Keratinocyte (primary cell): ENCODE data around the gene KMO. TPM values are rescaled to one million over a fixed set of nuclear protein-coding genes. Genes with fewer than 3 reads are reported as not detected.

Experiments used
- DNase-seq: peaks from one replicate; pipeline ENCODE4 v3.0.0-alpha.2; 2011; ENCODE audit warnings: low read depth, missing footprints, low spot score
- FAIRE-seq: peaks from 2 replicates; lab custom pipeline; 2011; peaks lifted over from hg19 to GRCh38; lab: Jason Lieb, UNC
- H2AFZ ChIP-seq: 2 replicates; pipeline ENCODE4 v1.6.0; 2012; ENCODE audit warnings: low read length, control low read depth, inconsistent platforms; ENCODE audit not compliant: control insufficient read depth
- H3K27ac ChIP-seq: 2 replicates; pipeline ENCODE4 v1.5.1; 2011; ENCODE audit warnings: low read length; ENCODE audit not compliant: control insufficient read depth, insufficient read depth
- H3K27me3 ChIP-seq: 3 replicates; pipeline ENCODE4 v1.6.0; 2011; ENCODE audit warnings: low read length; ENCODE audit not compliant: control insufficient read depth, insufficient read depth; ENCODE audit errors: extremely low read depth
- H3K36me3 ChIP-seq, 2 experiments: 2 replicates in 1 of 2; 3 replicates in 1 of 2; pipeline ENCODE4 v1.5.1; 2011; ENCODE audit warnings: low read length in 2 of 2, mild to moderate bottlenecking in 1 of 2; ENCODE audit not compliant: control insufficient read depth in 2 of 2, insufficient read depth in 2 of 2; ENCODE audit errors: extremely low read depth in 1 of 2
- H3K4me1 ChIP-seq: 3 replicates; pipeline ENCODE4 v1.5.1; 2011; ENCODE audit warnings: low read length; ENCODE audit not compliant: control insufficient read depth, insufficient read depth; ENCODE audit errors: extremely low read depth
- H3K4me2 ChIP-seq: 3 replicates; pipeline ENCODE4 v1.6.0; 2011; ENCODE audit warnings: low read depth, low read length; ENCODE audit not compliant: control insufficient read depth, insufficient read depth; ENCODE audit errors: extremely low read depth
- H3K4me3 ChIP-seq, 3 experiments: fragments of 200-600 bp in 1 of 3; sonication (generic) in 1 of 3; 2 replicates in 2 of 3; 3 replicates in 1 of 3; pipeline ENCODE4 v1.5.1; 2011 to 2016; ENCODE audit warnings: low read length in 3 of 3, mild to moderate bottlenecking in 3 of 3, control low read depth in 2 of 3, inconsistent platforms in 1 of 3, low read depth in 1 of 3, mixed read lengths in 1 of 3, mixed run types in 1 of 3, moderate library complexity in 1 of 3; ENCODE audit not compliant: control insufficient read depth in 2 of 3, insufficient read depth in 2 of 3; ENCODE audit errors: extremely low read depth in 1 of 3
- H3K79me2 ChIP-seq: 2 replicates; pipeline ENCODE4 v1.6.0; 2012; ENCODE audit warnings: low read length; ENCODE audit not compliant: control insufficient read depth, insufficient read depth
- H3K9ac ChIP-seq: 3 replicates; pipeline ENCODE4 v1.6.0; 2011; ENCODE audit warnings: low read length; ENCODE audit not compliant: control insufficient read depth, insufficient read depth; ENCODE audit errors: extremely low read depth
- H3K9me1 ChIP-seq: 3 replicates; pipeline ENCODE4 v1.6.0; 2011; ENCODE audit warnings: low read length; ENCODE audit not compliant: control insufficient read depth, insufficient read depth; ENCODE audit errors: extremely low read depth
- H3K9me3 ChIP-seq: 2 replicates; pipeline ENCODE4 v1.5.1; 2012; ENCODE audit warnings: low read depth, low read length; ENCODE audit not compliant: control insufficient read depth
- H4K20me1 ChIP-seq: 3 replicates; pipeline ENCODE4 v1.6.0; 2011; ENCODE audit warnings: low read length; ENCODE audit not compliant: control insufficient read depth, insufficient read depth; ENCODE audit errors: extremely low read depth
- CTCF ChIP-seq, 3 experiments: IDR thresholded peaks in 1 of 3; conservative IDR thresholded peaks in 1 of 3; optimal IDR thresholded peaks in 1 of 3; 2 replicates in 2 of 3; 3 replicates in 1 of 3; pipeline versions ENCODE3 to v1.5.1; 2011; ENCODE audit warnings: low read length in 3 of 3, mild to moderate bottlenecking in 3 of 3, moderate library complexity in 2 of 3, control low read depth in 1 of 3, inconsistent platforms in 1 of 3; ENCODE audit not compliant: insufficient read depth in 2 of 3; ENCODE audit errors: extremely low read depth in 1 of 3
- EZH2 ChIP-seq: IDR thresholded peaks from one replicate; pipeline ENCODE4 v1.6.1; 2012; ENCODE audit warnings: inconsistent platforms, mild to moderate bottlenecking, low read length, moderate library complexity
- dilution Hi-C: fragments of 300-500 bp; cut with MboI; formaldehyde crosslinking; loops from one replicate; pipeline ENCODE4 v1.7.0; 2020; ENCODE audit warnings: low sequenced_read_pairs; ENCODE audit not compliant: extremely low pct_ligation_motif_present
- polyA plus RNA-seq, 5 experiments: library from polyadenylated mRNA; depleted of rRNA in 3 of 5; stranded (reverse) in 3 of 5; stranded (forward) in 1 of 5; unstranded in 1 of 5; fragments of >200 nt; gene quantifications; 1 replicate in 1 of 5; 2 replicates in 3 of 5; 3 replicates in 1 of 5; pipeline versions ENCODE4 v1.2.1 to v1.2.3, GENCODE V29; 2011 to 2012; ENCODE audit warnings: missing spikeins in 2 of 5, low read depth in 1 of 5, low replicate concordance in 1 of 5

The KMO gene
- polyA plus RNA-seq, 1 donor (not counting 4 experiments of a cell fraction or from before 2014, with no cell fraction given), result 4.7 TPM

DNA sequence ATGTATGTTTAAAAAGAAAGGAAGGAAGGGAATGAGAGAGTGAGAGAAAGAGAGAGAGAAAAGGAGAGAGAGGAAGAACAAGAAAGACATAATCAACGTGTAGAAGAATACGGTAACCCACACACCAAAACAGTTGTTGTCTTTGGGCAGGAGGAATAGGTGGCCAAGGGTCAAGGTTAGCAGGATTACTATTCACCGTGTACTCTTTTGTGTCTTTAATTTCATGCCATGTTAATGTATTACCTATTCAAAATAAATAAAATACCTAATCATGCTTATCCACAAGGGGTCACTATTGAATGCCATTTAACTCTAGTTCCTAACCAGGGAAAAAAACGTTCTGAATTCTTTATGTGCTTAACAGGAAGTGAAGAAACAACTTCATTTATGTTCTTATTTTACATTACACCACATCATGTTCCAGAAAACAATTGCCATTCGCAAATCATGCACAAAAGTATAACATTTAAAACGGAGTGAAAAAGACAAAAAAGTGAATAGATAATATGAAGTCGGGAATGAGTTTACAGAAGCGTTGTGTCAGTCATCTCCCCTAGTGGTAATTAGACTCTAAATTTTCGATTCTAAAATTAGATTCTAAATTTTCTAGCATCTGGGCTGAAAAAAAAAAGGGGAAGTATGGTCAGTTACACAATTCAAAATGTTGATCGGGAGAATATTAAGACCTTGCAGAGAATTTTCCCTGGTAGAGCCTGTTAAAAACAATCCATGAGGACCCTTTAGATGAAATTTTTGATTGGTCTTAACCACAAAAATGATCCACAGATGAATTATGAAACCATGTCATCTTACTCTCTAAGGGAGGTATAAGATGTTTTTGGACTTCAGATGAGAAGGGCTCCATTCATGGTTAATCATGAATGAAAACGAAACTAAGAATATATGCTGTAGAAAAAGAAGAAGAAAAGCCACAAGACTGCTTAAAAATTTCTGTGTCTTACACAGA, 700 bp upstream of the KMO start:
- H3K4me2 ChIP-seq, result peak overlapping the region; percentile 97
- TF ChIP-seq EZH2 (no peak), CTCF (optimal IDR thresholded peaks at IDR 0.05 in 1 of 3, IDR thresholded peaks at IDR 0.05 in 1 of 3, conservative IDR thresholded peaks at IDR 0.05 in 1 of 3; ENCODE audit: extremely low read depth in 1 of 3, insufficient read depth in 2 of 3, low read length in 3 of 3) (peak in 2 of 3 experiments; percentile 1 to 31)
- FAIRE-seq, result no peak
- no peaks in the 10 kb centered on the region for H3K9me1 ChIP-seq
- no peak for DNase-seq
- peak overlapping the region; percentile 95 for H2AFZ ChIP-seq
- H3K79me2 ChIP-seq, result no peaks in the 10 kb centered on the region
- H3K4me3 ChIP-seq, result peak overlapping the region; percentile 25 to 83 (median 75)
- no peaks in the 10 kb centered on the region for H3K27me3 ChIP-seq
- peak overlapping the region; percentile 71 for H3K9ac ChIP-seq
- dilution Hi-C loops, result no loop called here
- H4K20me1 ChIP-seq, result no peaks in the 10 kb centered on the region
- peak overlapping the region; percentile 77 for H3K27ac ChIP-seq
- H3K9me3 ChIP-seq, result no peaks in the 10 kb centered on the region
- H3K4me1 ChIP-seq, result peaks cover 9% of the 10 kb centered on the region
- H3K36me3 ChIP-seq, result no peaks in the 10 kb centered on the region

DNA sequence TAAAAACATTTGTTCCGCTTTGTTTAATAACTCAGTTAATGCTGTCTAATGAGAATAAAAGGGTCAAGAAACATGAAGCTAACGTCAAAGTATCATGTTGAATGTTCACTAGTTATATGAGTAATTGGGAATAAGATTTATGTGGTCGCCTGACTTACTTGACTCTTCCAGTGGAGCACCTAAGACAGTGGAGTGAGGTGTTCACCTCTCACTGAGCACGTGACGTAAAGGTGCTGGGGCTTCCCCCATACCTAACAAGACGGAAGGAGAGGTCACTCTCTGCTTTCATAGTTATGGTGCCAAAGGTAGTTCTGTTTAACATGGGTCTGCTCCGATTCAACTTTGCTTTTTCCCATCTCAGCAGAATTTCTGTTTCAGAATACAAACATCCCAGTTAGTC, 686 bp downstream of the KMO start:
- no peak for DNase-seq
- Histone ChIP-seq H3K9ac (no peak overlapping the region), H3K27ac (no peak overlapping the region), H2AFZ (no peak overlapping the region), H3K4me2 (no peak overlapping the region), H4K20me1 (no peaks in the 10 kb centered on the region), H3K4me3 (no peak overlapping the region), H3K79me2 (no peaks in the 10 kb centered on the region), H3K9me3 (no peaks in the 10 kb centered on the region), H3K27me3 (no peaks in the 10 kb centered on the region), H3K36me3 (no peaks in the 10 kb centered on the region), H3K9me1 (no peaks in the 10 kb centered on the region), H3K4me1 (peaks cover 9% of the 10 kb centered on the region)
- peak; percentile 13 for FAIRE-seq
- dilution Hi-C loops, result no loop called here
- TF ChIP-seq CTCF (optimal IDR thresholded peaks at IDR 0.05 in 1 of 3, IDR thresholded peaks at IDR 0.05 in 1 of 3, conservative IDR thresholded peaks at IDR 0.05 in 1 of 3; ENCODE audit: extremely low read depth in 1 of 3, insufficient read depth in 2 of 3, low read length in 3 of 3) (no peak), EZH2 (no peak)
